H1 (cell line): Measurements from ENCODE around the gene PAPOLG. TPM values are rescaled to one million over a fixed set of nuclear protein-coding genes. Genes with fewer than 3 reads are reported as not detected.

ENCODE experiments used
- CTCF ChIA-PET: fragments of 300-600 bp; sonication (Branson Sonifier 250); formaldehyde crosslinking; loops from one replicate; lab custom pipeline; 2021; ENCODE audit not compliant: partially characterized antibody; lab: Charles Lee
- POLR2A ChIA-PET: fragments of 300-600 bp; sonication (Branson Sonifier 250); formaldehyde crosslinking; loops from one replicate; lab custom pipeline; 2021; ENCODE audit warnings: inconsistent platforms; ENCODE audit not compliant: partially characterized antibody; lab: Charles Lee
- DNase-seq, 2 experiments: peaks; one replicate each; pipeline versions ENCODE4 v3.0.0 to v3.0.0-alpha.2; 2010 to 2022; ENCODE audit warnings: low spot score in 2 of 2, low read depth in 1 of 2, mixed read lengths in 1 of 2
- FAIRE-seq: peaks from 2 replicates; lab custom pipeline; 2011; peaks lifted over from hg19 to GRCh38; lab: Jason Lieb, UNC
- H2AFZ ChIP-seq: 2 replicates; pipeline ENCODE4 v1.8.1; 2012; ENCODE audit warnings: low read length, inconsistent platforms
- H2AK5ac ChIP-seq: 2 replicates; pipeline ENCODE4 v1.6.1; 2013; ENCODE audit warnings: low read depth, low read length
- H2BK120ac ChIP-seq: replicated peaks from 2 replicates; pipeline ENCODE3; 2013; ENCODE audit warnings: low read depth, low read length, inconsistent platforms
- H2BK12ac ChIP-seq: 2 replicates; pipeline ENCODE4 v1.6.1; 2013; ENCODE audit warnings: low read depth, low read length
- H2BK15ac ChIP-seq: 2 replicates; pipeline ENCODE4 v1.6.1; 2013; ENCODE audit warnings: low read length
- H2BK20ac ChIP-seq: 2 replicates; pipeline ENCODE4 v1.6.1; 2013; ENCODE audit warnings: low read length
- H2BK5ac ChIP-seq: 2 replicates; pipeline ENCODE4 v1.6.1; 2013; ENCODE audit warnings: low read depth, low read length
- H3K14ac ChIP-seq: 2 replicates; pipeline ENCODE4 v1.6.1; 2013; ENCODE audit warnings: inconsistent platforms; ENCODE audit not compliant: insufficient read length
- H3K18ac ChIP-seq: 2 replicates; pipeline ENCODE4 v1.6.1; 2013; ENCODE audit warnings: low read length; ENCODE audit errors: extremely low read depth
- H3K23ac ChIP-seq: 2 replicates; pipeline ENCODE4 v1.6.1; 2013; ENCODE audit warnings: inconsistent platforms; ENCODE audit not compliant: insufficient read length
- H3K23me2 ChIP-seq: 2 replicates; pipeline ENCODE4 v1.6.1; 2013; ENCODE audit warnings: low read depth, low read length
- H3K27ac ChIP-seq: 2 replicates; pipeline ENCODE4 v1.6.1; 2011; ENCODE audit warnings: low read depth, low read length, inconsistent platforms
- H3K27me3 ChIP-seq, 4 experiments: replicated peaks in 1 of 4; 1 replicate in 1 of 4; 2 replicates in 3 of 4; pipeline versions ENCODE4 v1.6.1 to v1.8.1; 2011 to 2013; ENCODE audit warnings: low read length in 3 of 4, mild to moderate bottlenecking in 3 of 4, inconsistent platforms in 2 of 4, mixed read lengths in 2 of 4, moderate library complexity in 1 of 4; ENCODE audit not compliant: control insufficient read depth in 3 of 4, insufficient read depth in 3 of 4; ENCODE audit errors: extremely low read depth in 1 of 4
- H3K36me3 ChIP-seq, 4 experiments: 2 replicates each; pipeline versions ENCODE4 v1.6.1 to v1.8.1; 2011 to 2013; ENCODE audit warnings: mild to moderate bottlenecking in 4 of 4, low read length in 3 of 4, moderate library complexity in 2 of 4, control low read depth in 1 of 4, inconsistent platforms in 1 of 4; ENCODE audit not compliant: insufficient read depth in 4 of 4, control insufficient read depth in 2 of 4
- H3K4ac ChIP-seq: replicated peaks from 2 replicates; pipeline ENCODE3; 2013; ENCODE audit warnings: low read length, low read depth, mixed read lengths, inconsistent platforms; ENCODE audit not compliant: insufficient read length
- H3K4me1 ChIP-seq, 4 experiments: replicated peaks in 1 of 4; 1 replicate in 1 of 4; 2 replicates in 3 of 4; pipeline versions ENCODE4 v1.6.1 to v1.8.1; 2011 to 2013; ENCODE audit warnings: low read length in 3 of 4, inconsistent platforms in 2 of 4, mixed read lengths in 1 of 4; ENCODE audit not compliant: insufficient read depth in 4 of 4, control insufficient read depth in 3 of 4
- H3K4me2 ChIP-seq, 2 experiments: 2 replicates each; pipeline versions ENCODE4 v1.6.1 to v1.8.1; 2011 to 2013; ENCODE audit warnings: low read depth in 2 of 2, low read length in 2 of 2, control low read depth in 1 of 2, inconsistent platforms in 1 of 2, mild to moderate bottlenecking in 1 of 2; ENCODE audit not compliant: insufficient read depth in 1 of 2
- H3K4me3 ChIP-seq, 4 experiments: fragments of 200-600, 300-600 bp in 1 of 4; sonication (generic), shearing (Covaris generic), sonication (Bioruptor Twin) in 1 of 4; 2 replicates each; pipeline versions ENCODE4 v1.5.1 to v1.8.1; 2011 to 2016; ENCODE audit warnings: low read length in 4 of 4, low read depth in 3 of 4, control low read depth in 2 of 4, inconsistent platforms in 2 of 4, mild to moderate bottlenecking in 2 of 4, mixed read lengths in 1 of 4, moderate library complexity in 1 of 4; ENCODE audit not compliant: insufficient read depth in 2 of 4; ENCODE audit errors: extremely low read depth in 1 of 4
- H3K56ac ChIP-seq: replicated peaks from 2 replicates; pipeline ENCODE3; 2013; ENCODE audit warnings: low read depth, mild to moderate bottlenecking, mixed read lengths, low read length, inconsistent platforms; ENCODE audit not compliant: insufficient read length
- H3K79me1 ChIP-seq: 2 replicates; pipeline ENCODE4 v1.6.1; 2013; ENCODE audit warnings: low read depth, low read length, control low read depth
- H3K79me2 ChIP-seq, 2 experiments: 2 replicates each; pipeline versions ENCODE4 v1.6.1 to v1.8.1; 2012 to 2013; ENCODE audit warnings: low read length in 2 of 2, mild to moderate bottlenecking in 2 of 2, inconsistent platforms in 1 of 2; ENCODE audit not compliant: insufficient read depth in 2 of 2, control insufficient read depth in 1 of 2
- H3K9ac ChIP-seq, 4 experiments: replicated peaks in 1 of 4; 1 replicate in 1 of 4; 2 replicates in 3 of 4; pipeline versions ENCODE4 v1.6.1 to v1.8.1; 2011 to 2013; ENCODE audit warnings: low read depth in 3 of 4, low read length in 3 of 4, control low read depth in 2 of 4, mild to moderate bottlenecking in 2 of 4, moderate library complexity in 2 of 4, inconsistent platforms in 1 of 4; ENCODE audit errors: extremely low read depth in 1 of 4
- H3K9me3 ChIP-seq, 2 experiments: 2 replicates each; pipeline versions ENCODE4 v1.6.1 to v1.8.1; 2012 to 2013; ENCODE audit warnings: mild to moderate bottlenecking in 2 of 2, moderate library complexity in 2 of 2, control low read depth in 1 of 2, inconsistent platforms in 1 of 2, low read depth in 1 of 2, low read length in 1 of 2, mixed read lengths in 1 of 2; ENCODE audit not compliant: insufficient read depth in 2 of 2
- H4K20me1 ChIP-seq, 2 experiments: replicated peaks in 1 of 2; 2 replicates each; pipeline versions ENCODE3 to v1.8.1; 2011 to 2013; ENCODE audit warnings: inconsistent platforms in 2 of 2, low read length in 2 of 2, mild to moderate bottlenecking in 1 of 2; ENCODE audit not compliant: insufficient read depth in 2 of 2, control insufficient read depth in 1 of 2
- H4K5ac ChIP-seq: 2 replicates; pipeline ENCODE4 v1.6.1; 2013; ENCODE audit warnings: low read length, low read depth, mixed read lengths, inconsistent platforms; ENCODE audit not compliant: insufficient read length
- H4K8ac ChIP-seq: 2 replicates; pipeline ENCODE4 v1.8.0; 2013; ENCODE audit warnings: mild to moderate bottlenecking, moderate library complexity, low read length, inconsistent platforms; ENCODE audit not compliant: insufficient read depth; ENCODE audit errors: extremely low read depth
- H4K91ac ChIP-seq: replicated peaks from 2 replicates; pipeline ENCODE3; 2013; ENCODE audit warnings: low read length, mixed read lengths, inconsistent platforms; ENCODE audit not compliant: insufficient read length
- HDAC2 ChIP-seq, 2 experiments: fragments of 300-600 bp in 1 of 2; sonication (generic) in 1 of 2; IDR thresholded peaks; 2 replicates each; pipeline ENCODE4 v1.6.1; 2011 to 2012; ENCODE audit warnings: low read depth in 2 of 2, low read length in 2 of 2, mild to moderate bottlenecking in 2 of 2, moderate library complexity in 2 of 2, borderline replicate concordance in 1 of 2, inconsistent platforms in 1 of 2
- JUND ChIP-seq: IDR thresholded peaks from 2 replicates; pipeline ENCODE4 v1.6.1; 2011; ENCODE audit warnings: mild to moderate bottlenecking, improper control_type of control experiment, low read length
- MAFK ChIP-seq: IDR thresholded peaks from 2 replicates; pipeline ENCODE4 v1.6.1; 2012; ENCODE audit warnings: low read depth, mild to moderate bottlenecking, improper control_type of control experiment, low read length
- SAP30 ChIP-seq: fragments of 300-600 bp; sonication (generic); IDR thresholded peaks from 2 replicates; pipeline ENCODE4 v1.7.1; 2012; ENCODE audit warnings: low read length, moderate library complexity, mild to moderate bottlenecking, inconsistent platforms; ENCODE audit not compliant: insufficient read depth, insufficient replicate concordance
- SP1 ChIP-seq: IDR thresholded peaks from 2 replicates; pipeline ENCODE4 v1.6.1; 2011; ENCODE audit warnings: low read depth, low read length
- TCF12 ChIP-seq: IDR thresholded peaks from 2 replicates; pipeline ENCODE4 v1.6.1; 2011; ENCODE audit warnings: low read depth, mild to moderate bottlenecking, low read length
- polyA plus RNA-seq, 7 experiments: library from polyadenylated mRNA; depleted of rRNA in 3 of 7; stranded (reverse) in 5 of 7; unstranded in 2 of 7; fragments of >200 nt in 5 of 7; fragments of 200-250 nt in 2 of 7; gene quantifications; 1 replicate in 5 of 7; 2 replicates in 1 of 7; 4 replicates in 1 of 7; pipeline versions ENCODE4 v1.2.1 to v1.2.3, GENCODE V29; 2011 to 2013; ENCODE audit warnings: missing spikeins in 2 of 7, mixed read lengths in 2 of 7
- total RNA-seq: library from RNA; stranded (reverse); fragmentation: NEBNext Ultra II Directional; extraction: Animal tissue kit (Norgen Biotek cat#: 25700); gene quantifications from 2 replicates; pipeline ENCODE4 v1.2.1, GENCODE V29; 2021
- TF ChIP-seq, protein P1 (sequence below), 3 experiments: IDR thresholded peaks; 1 replicate in 2 of 3; 2 replicates in 1 of 3; pipeline versions ENCODE4 v1.5.1 to v1.6.1; 2011; ENCODE audit warnings: low read length in 3 of 3, mild to moderate bottlenecking in 3 of 3, inconsistent platforms in 2 of 3, low read depth in 1 of 3, moderate library complexity in 1 of 3; ENCODE audit not compliant: insufficient read depth in 1 of 3; ENCODE audit errors: control extremely low read depth in 1 of 3
- TF ChIP-seq, protein P2 (sequence below): IDR thresholded peaks from 2 replicates; pipeline ENCODE4 v1.6.1; 2011; ENCODE audit warnings: low read depth, mild to moderate bottlenecking, low read length; ENCODE audit not compliant: insufficient read depth
- TF ChIP-seq, protein P3 (sequence below): IDR thresholded peaks from 2 replicates; pipeline ENCODE4 v1.6.1; 2012; ENCODE audit warnings: inconsistent platforms

Gene PAPOLG
- total and polyA plus RNA-seq, 2 of the 8 experiments (the other 6 are each of a cell fraction or from before 2014, with no cell fraction given), result 6.5 to 21.5 TPM

DNA sequence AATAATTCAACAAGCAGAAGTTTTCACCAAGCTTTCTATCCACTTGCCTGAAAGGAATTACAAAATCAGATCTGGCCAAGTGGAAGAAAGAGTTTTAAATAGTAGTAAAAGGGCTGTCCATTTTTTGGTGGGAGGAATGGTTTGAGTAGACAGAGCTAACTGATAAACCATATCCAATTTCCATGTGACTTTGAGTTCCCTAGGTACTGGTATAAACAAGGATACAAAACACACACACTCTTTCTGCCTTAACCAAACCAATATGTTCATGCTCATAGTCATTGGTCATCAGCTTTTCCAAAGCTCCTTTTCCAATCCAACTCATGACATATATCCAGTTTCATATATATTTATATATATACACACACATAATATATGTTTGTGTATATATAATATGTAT is 75.9 kb downstream of the PAPOLG start:
- Histone ChIP-seq H2BK12ac (no peak overlapping the region), H2AFZ (no peak overlapping the region), H3K56ac (no peak overlapping the region), H3K23me2 (no peaks in the 10 kb centered on the region), H3K9ac (no peak overlapping the region), H3K79me1 (no peaks in the 10 kb centered on the region), H3K4me3 (no peak overlapping the region), H3K4ac (no peak overlapping the region), H4K8ac (no peak overlapping the region), H3K36me3 (no peaks in the 10 kb centered on the region), H2BK15ac (no peak overlapping the region), H3K23ac (no peak overlapping the region), H3K79me2 (no peaks in the 10 kb centered on the region), H2AK5ac (no peak overlapping the region), H3K4me2 (no peak overlapping the region), H4K5ac (no peak overlapping the region), H2BK20ac (no peak overlapping the region), H2BK5ac (no peak overlapping the region), H3K9me3 (no peaks in the 10 kb centered on the region), H4K91ac (no peak overlapping the region), H3K14ac (no peak overlapping the region), H3K18ac (no peak overlapping the region), H2BK120ac (no peak overlapping the region), H3K27ac (no peak overlapping the region), H4K20me1 (no peaks in the 10 kb centered on the region), H3K27me3 (peaks cover 4 to 20% (median 14%) of the 10 kb centered on the region in 4 experiments; a peak in 6 of 7 replicates), H3K4me1 (no peaks in the 10 kb centered on the region)
- no peak for DNase-seq
- no peak for FAIRE-seq
- ChIA-PET POLR2A (interaction anchor here (1.1 kb wide), 1 partner anchor 39 kb away, joined by 3 read pairs; no protein-coding TSS in a partner anchor), CTCF (interaction anchor here (1.0 to 1.4 kb wide), 3 partner anchors 18 to 38 kb away, joined by 3 to 4 read pairs (median 3); no protein-coding TSS in a partner anchor)
- TF ChIP-seq SAP30 (no peak), HDAC2 (IDR thresholded peaks at IDR 0.05; ENCODE audit: borderline replicate concordance in 1 of 2, low read depth in 2 of 2, low read length in 2 of 2) (no peak), SP1 (no peak), TCF12 (no peak), JUND (no peak), MAFK (no peak)
- TF ChIP-seq, protein P1, sequence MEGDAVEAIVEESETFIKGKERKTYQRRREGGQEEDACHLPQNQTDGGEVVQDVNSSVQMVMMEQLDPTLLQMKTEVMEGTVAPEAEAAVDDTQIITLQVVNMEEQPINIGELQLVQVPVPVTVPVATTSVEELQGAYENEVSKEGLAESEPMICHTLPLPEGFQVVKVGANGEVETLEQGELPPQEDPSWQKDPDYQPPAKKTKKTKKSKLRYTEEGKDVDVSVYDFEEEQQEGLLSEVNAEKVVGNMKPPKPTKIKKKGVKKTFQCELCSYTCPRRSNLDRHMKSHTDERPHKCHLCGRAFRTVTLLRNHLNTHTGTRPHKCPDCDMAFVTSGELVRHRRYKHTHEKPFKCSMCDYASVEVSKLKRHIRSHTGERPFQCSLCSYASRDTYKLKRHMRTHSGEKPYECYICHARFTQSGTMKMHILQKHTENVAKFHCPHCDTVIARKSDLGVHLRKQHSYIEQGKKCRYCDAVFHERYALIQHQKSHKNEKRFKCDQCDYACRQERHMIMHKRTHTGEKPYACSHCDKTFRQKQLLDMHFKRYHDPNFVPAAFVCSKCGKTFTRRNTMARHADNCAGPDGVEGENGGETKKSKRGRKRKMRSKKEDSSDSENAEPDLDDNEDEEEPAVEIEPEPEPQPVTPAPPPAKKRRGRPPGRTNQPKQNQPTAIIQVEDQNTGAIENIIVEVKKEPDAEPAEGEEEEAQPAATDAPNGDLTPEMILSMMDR (IDR thresholded peaks at IDR 0.05; ENCODE audit: control extremely low read depth in 1 of 3, insufficient read depth in 1 of 3, low read depth in 1 of 3, low read length in 3 of 3), result no peak
- TF ChIP-seq, protein P2, sequence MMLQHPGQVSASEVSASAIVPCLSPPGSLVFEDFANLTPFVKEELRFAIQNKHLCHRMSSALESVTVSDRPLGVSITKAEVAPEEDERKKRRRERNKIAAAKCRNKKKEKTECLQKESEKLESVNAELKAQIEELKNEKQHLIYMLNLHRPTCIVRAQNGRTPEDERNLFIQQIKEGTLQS, result no peak
- TF ChIP-seq, protein P3, sequence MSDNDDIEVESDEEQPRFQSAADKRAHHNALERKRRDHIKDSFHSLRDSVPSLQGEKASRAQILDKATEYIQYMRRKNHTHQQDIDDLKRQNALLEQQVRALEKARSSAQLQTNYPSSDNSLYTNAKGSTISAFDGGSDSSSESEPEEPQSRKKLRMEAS, result no peak
